Heart right ventricle (tissue), 16 donors: ENCODE data around the gene GSE1. TPM values are rescaled to one million over a fixed set of nuclear protein-coding genes. Genes with fewer than 3 reads are reported as not detected.

Experiments used
- ATAC-seq, 8 donors: fragments of 200-7000 bp; cut with Tn5 transposase; one replicate each; pipeline ENCODE4 v1.9.1; 2020; ENCODE audit warnings: mild to moderate bottlenecking in 8 of 8, moderate library complexity in 8 of 8, moderate number of reproducible peaks in 1 of 8
- DNase-seq, 2 donors: peaks; one replicate each; pipeline ENCODE4 v3.0.0-alpha.2; 2020
- H3K27ac ChIP-seq, 10 donors: fragments of 200-600 bp; sonication (generic) in 2 of 10; one replicate each; pipeline versions ENCODE4 v1.5.0 to v1.8.0; 2020 to 2022; ENCODE audit warnings: mild to moderate bottlenecking in 3 of 10
- H3K27me3 ChIP-seq, 7 donors: fragments of 200-600 bp; one replicate each; pipeline ENCODE4 v1.8.0; 2021 to 2022; ENCODE audit warnings: mild to moderate bottlenecking in 2 of 7
- H3K36me3 ChIP-seq, 9 donors: fragments of 200-600 bp; sonication (generic) in 1 of 9; one replicate each; pipeline versions ENCODE4 v1.5.0 to v1.8.0; 2020 to 2022; ENCODE audit warnings: mild to moderate bottlenecking in 2 of 9
- H3K4me1 ChIP-seq, 9 donors: fragments of 200-600 bp; sonication (generic) in 1 of 9; one replicate each; pipeline versions ENCODE4 v1.5.0 to v1.8.0; 2020 to 2022; ENCODE audit warnings: mild to moderate bottlenecking in 4 of 9
- H3K4me3 ChIP-seq, 10 donors: fragments of 200-600 bp; sonication (generic) in 2 of 10; one replicate each; pipeline versions ENCODE4 v1.5.0 to v1.8.0; 2020 to 2022; ENCODE audit warnings: mild to moderate bottlenecking in 7 of 10, moderate library complexity in 2 of 10
- H3K9me3 ChIP-seq, 11 donors: fragments of 200-600 bp in 10 of 11; sonication (generic) in 2 of 11; one replicate each; pipeline versions ENCODE4 v1.5.0 to v1.8.0; 2013 to 2022; ENCODE audit warnings: mild to moderate bottlenecking in 2 of 11, control low read depth in 1 of 11, moderate library complexity in 1 of 11
- CTCF ChIP-seq, 9 donors: fragments of 200-600 bp; sonication (generic) in 2 of 9; IDR thresholded peaks; one replicate each; pipeline versions ENCODE4 v1.5.0 to v1.8.0; 2021 to 2022; ENCODE audit warnings: antibody characterized with exemption in 9 of 9, mild to moderate bottlenecking in 5 of 9, moderate library complexity in 1 of 9
- WGBS, 2 donors: extraction: QIAGEN DNeasy Blood & Tissue Kit; methylation state at CpG; one replicate each; pipeline ENCODE4 v1.1.7; 2013; ENCODE audit warnings: inconsistent platforms in 1 of 2; 5-methylcytosine and 5-hydroxymethylcytosine counted together
- intact Hi-C, 10 donors: fragments of 100-400 bp; cut with DNase I; formaldehyde crosslinking; loops; one replicate each; pipeline versions ENCODE4 v1.11.1 to v1.14.2; 2022
- polyA plus RNA-seq, 2 donors: library from polyadenylated mRNA; stranded (reverse); fragments of 200-250 nt; gene quantifications; one replicate each; pipeline ENCODE4 v1.2.3, GENCODE V29; 2013
- total RNA-seq, 10 donors: library from RNA; stranded (reverse); fragmentation: NEBNext Ultra II Directional in 3 of 10; extraction: Animal tissue kit (Norgen Biotek cat#: 25700) in 3 of 10; gene quantifications; one replicate each; pipeline versions ENCODE4 v1.2.1 to v1.2.4, GENCODE V29; 2021 to 2023
- donor health status: Arrhythmogenic right ventricular cardiomyopathy.
- donor health status: ischemic (EF 13 %, LVEDD 7.1; RV severe dilation, severe dysfunction).
- donor health status: healthy with polysubstance abuse.
- donor health status: DM: no; HTN: yes; CAD: no.
- donor health status: DM: no; HTN: no; CAD: no.
- donor health status: ischemic (EF 25% LVEDD 6.9; RV normal size, moderate dysfunction).
- donor health status: ischemic (EF 25% LVEDD 5.7; RV mildly dilated, moderate dysfunction).
- donor health status: healthy.
- donor health status: DM: yes; HTN: yes; CAD: no.
- donor health status: Ischemic cardiomyopathy.
- donor health status: ischemic (EF 35%, LVEDD 5.7; RV mildly dilated, moderate dysfunction).
- donor health status: nonischemic (EF 11% LVEDD 7.7; RV severe dilation, severe dysfunction).
- donor health status: DM: yes; HTN: yes; CAD: no.
- donor health status: PGD.
- donor health status: ischemic (EF 29% LVEDD 5.4; RV normal size, mild dysfunction).
- donor health status: nonischemic (EF 23%, LVEDD 6.1; RV moderate dilation, normal function).

GSE1 gene
- total and polyA plus RNA-seq, 12 donors, result 15.6 to 53.2 (median 32.6) TPM

- Histone ChIP-seq H3K27ac (no peak overlapping the region), H3K9me3 (no peaks in the 10 kb centered on the region), H3K36me3 (no peaks in the 10 kb centered on the region), H3K4me3 (no peak overlapping the region), H3K27me3 (no peaks in the 10 kb centered on the region), H3K4me1 (peaks cover 3 to 29% (median 14%) of the 10 kb centered on the region in 9 donors)
- 52 to 54% methylated on average over 31 of the region's 31 CpGs for WGBS, 2 donors
- peak in 1 of 2 donors; percentile 59 for DNase-seq
- ATAC-seq, result peak; percentile 20 to 64 (median 42)
- intact Hi-C loops, result no loop called here
- no peak for TF ChIP-seq CTCF (IDR thresholded peaks at IDR 0.05)
Observed at GRCh38 chr16:85586380-85587104, 26.6 kb upstream of the GSE1 start.

GRCh38 chr16:85587762-85588556 lies 25.2 kb upstream of the GSE1 start:
- TF ChIP-seq CTCF (IDR thresholded peaks at IDR 0.05), result no peak
- H3K27me3 ChIP-seq, result no peaks in the 10 kb centered on the region
- no peak overlapping the region for H3K27ac ChIP-seq
- H3K4me1 ChIP-seq, result peaks cover 3 to 30% (median 14%) of the 10 kb centered on the region in 9 donors
- DNase-seq, result no peak
- no peaks in the 10 kb centered on the region for H3K36me3 ChIP-seq
- 67 to 78% methylated on average over 26 of the region's 26 CpGs for WGBS, 2 donors
- H3K4me3 ChIP-seq, result no peak overlapping the region
- peak in 1 of 8 donors; percentile 27 for ATAC-seq
- intact Hi-C loops, result no loop called here
- H3K9me3 ChIP-seq, result no peaks in the 10 kb centered on the region

GRCh38 chr16:85588562-85589503 lies 24.3 kb upstream of the GSE1 start:
- H3K4me1 ChIP-seq, result peaks cover 3 to 33% (median 16%) of the 10 kb centered on the region in 9 donors
- H3K27ac ChIP-seq, result no peak overlapping the region
- 63 to 65% methylated on average over 27 of the region's 27 CpGs for WGBS, 2 donors
- no peaks in the 10 kb centered on the region for H3K27me3 ChIP-seq
- no peak overlapping the region for H3K4me3 ChIP-seq
- H3K36me3 ChIP-seq, result no peaks in the 10 kb centered on the region
- DNase-seq (no peak), ATAC-seq (no peak)
- no peaks in the 10 kb centered on the region for H3K9me3 ChIP-seq
- TF ChIP-seq CTCF (IDR thresholded peaks at IDR 0.05), result no peak
- intact Hi-C loops, result no loop called here
